Neuron (in vitro differentiated cells): ENCODE results near the gene IFRD1.

ENCODE experiments used
- H2AFZ ChIP-seq: one replicate; pipeline ENCODE4 v1.6.1; 2013; ENCODE audit warnings: low read depth, mild to moderate bottlenecking, inconsistent platforms, low read length, moderate library complexity
- H3K27me3 ChIP-seq: one replicate; pipeline ENCODE4 v1.6.1; 2013; ENCODE audit warnings: low read length; ENCODE audit not compliant: insufficient read depth
- H3K36me3 ChIP-seq: one replicate; pipeline ENCODE4 v1.6.1; 2013; ENCODE audit warnings: low read length; ENCODE audit not compliant: insufficient read depth
- H3K4me1 ChIP-seq: one replicate; pipeline ENCODE4 v1.6.1; 2013; ENCODE audit warnings: low read length; ENCODE audit not compliant: insufficient read depth
- H3K4me3 ChIP-seq: 2 replicates; pipeline ENCODE4 v1.5.1; 2013; ENCODE audit warnings: mild to moderate bottlenecking, low read length, moderate library complexity
- H3K9me3 ChIP-seq: one replicate; pipeline ENCODE4 v1.6.1; 2013; ENCODE audit warnings: low read length

Gene IFRD1, protein sequence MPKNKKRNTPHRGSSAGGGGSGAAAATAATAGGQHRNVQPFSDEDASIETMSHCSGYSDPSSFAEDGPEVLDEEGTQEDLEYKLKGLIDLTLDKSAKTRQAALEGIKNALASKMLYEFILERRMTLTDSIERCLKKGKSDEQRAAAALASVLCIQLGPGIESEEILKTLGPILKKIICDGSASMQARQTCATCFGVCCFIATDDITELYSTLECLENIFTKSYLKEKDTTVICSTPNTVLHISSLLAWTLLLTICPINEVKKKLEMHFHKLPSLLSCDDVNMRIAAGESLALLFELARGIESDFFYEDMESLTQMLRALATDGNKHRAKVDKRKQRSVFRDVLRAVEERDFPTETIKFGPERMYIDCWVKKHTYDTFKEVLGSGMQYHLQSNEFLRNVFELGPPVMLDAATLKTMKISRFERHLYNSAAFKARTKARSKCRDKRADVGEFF

DNA sequence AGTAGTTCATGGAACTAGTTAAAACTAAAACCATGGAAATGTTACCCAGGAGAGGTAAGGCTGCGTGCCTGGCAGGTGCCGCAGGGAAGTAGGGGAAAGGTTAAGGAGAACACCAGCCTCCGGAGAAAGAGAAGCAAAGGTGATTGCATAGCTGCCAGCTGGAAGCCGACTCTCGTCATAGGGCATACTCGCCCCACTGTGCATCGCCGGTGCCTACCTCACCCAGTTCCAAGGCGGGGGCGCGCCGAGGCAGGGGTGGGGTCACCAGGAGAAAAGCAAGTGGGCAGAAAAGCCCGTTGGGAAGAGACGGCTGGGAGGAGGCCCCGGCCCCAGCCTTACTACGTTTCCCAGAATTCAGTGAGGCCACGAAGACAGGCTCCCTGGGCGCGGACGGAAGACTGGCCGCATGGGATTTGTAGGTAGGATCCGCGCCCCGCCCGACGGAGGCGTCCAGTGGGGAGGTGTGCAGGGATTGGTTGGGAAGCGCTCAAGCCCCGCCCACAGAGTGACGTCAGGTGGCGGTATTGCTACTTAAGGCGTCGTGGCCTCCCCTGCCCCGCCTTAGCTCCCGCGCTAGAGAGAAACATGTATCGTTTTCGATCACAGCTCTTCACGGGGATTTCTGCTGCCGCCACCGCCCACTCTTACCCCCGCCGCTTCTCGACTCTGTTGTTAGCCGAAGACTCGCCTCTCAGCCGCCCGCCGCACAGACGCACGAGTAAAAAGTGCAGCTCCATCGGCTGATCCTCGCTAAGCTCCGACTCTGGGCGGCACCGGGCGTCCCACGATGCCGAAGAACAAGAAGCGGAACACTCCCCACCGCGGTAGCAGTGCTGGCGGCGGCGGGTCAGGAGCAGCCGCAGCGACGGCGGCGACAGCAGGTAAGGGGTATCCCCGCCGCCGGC, at the start of gene IFRD1:
Gene IFRD1 (plus strand): TSS at position 559 of the 905 bp plus-strand sequence. CDS start 229 bp downstream, at position 788.
- H3K9me3 ChIP-seq = no peaks in the 10 kb centered on the region
- H3K36me3 ChIP-seq = no peaks in the 10 kb centered on the region
- H3K4me3 ChIP-seq = peak within 1 kb of the TSS; percentile 93
- H3K27me3 ChIP-seq = no peaks in the 10 kb centered on the region
- peak within 1 kb of the TSS; percentile 86 for H2AFZ ChIP-seq
- peaks cover 24% of the 10 kb centered on the region for H3K4me1 ChIP-seq

- Histone ChIP-seq H3K4me3 (no peak overlapping the region), H3K36me3 (no peaks in the 10 kb centered on the region), H3K4me1 (no peaks in the 10 kb centered on the region), H3K27me3 (no peaks in the 10 kb centered on the region), H2AFZ (no peak overlapping the region), H3K9me3 (no peaks in the 10 kb centered on the region)
These were observed 45.9 kb upstream of the IFRD1 start for GRCh38 chr7:112404321-112404720.

DNA sequence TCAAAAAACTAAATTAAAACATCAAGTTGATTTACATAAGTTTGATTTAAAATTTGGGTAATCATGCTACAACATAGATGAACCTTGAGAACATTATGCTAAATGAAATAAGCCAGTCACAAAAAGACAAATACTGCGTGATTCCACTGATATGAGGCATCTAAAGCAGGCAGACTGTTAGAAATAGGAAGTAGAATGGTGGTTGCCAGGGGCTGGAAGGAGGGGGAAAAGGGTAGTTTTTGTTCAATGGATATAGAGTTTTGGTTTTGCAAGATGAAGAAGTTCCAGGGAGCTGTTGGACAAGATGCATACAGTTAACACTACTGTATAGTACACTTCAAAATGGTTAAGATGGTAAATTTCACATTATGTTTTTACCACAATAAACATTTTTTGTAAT, 45.0 kb upstream of the IFRD1 start:
- H3K4me3 ChIP-seq = no peak overlapping the region
- H3K9me3 ChIP-seq = no peaks in the 10 kb centered on the region
- no peaks in the 10 kb centered on the region for H3K4me1 ChIP-seq
- H2AFZ ChIP-seq = no peak overlapping the region
- no peaks in the 10 kb centered on the region for H3K27me3 ChIP-seq
- no peaks in the 10 kb centered on the region for H3K36me3 ChIP-seq

- no peaks in the 10 kb centered on the region for H3K9me3 ChIP-seq
- no peak overlapping the region for H3K4me3 ChIP-seq
- H3K27me3 ChIP-seq = no peaks in the 10 kb centered on the region
- no peaks in the 10 kb centered on the region for H3K36me3 ChIP-seq
- no peaks in the 10 kb centered on the region for H3K4me1 ChIP-seq
- no peak overlapping the region for H2AFZ ChIP-seq
These were observed 43.0 kb upstream of the IFRD1 start for GRCh38 chr7:112407261-112407660.

GRCh38 chr7:112410092-112410491, 40.2 kb upstream of the IFRD1 start:
- Histone ChIP-seq H3K9me3 (no peaks in the 10 kb centered on the region), H3K4me1 (no peaks in the 10 kb centered on the region), H3K4me3 (no peak overlapping the region), H3K27me3 (no peaks in the 10 kb centered on the region), H3K36me3 (no peaks in the 10 kb centered on the region), H2AFZ (no peak overlapping the region)

DNA sequence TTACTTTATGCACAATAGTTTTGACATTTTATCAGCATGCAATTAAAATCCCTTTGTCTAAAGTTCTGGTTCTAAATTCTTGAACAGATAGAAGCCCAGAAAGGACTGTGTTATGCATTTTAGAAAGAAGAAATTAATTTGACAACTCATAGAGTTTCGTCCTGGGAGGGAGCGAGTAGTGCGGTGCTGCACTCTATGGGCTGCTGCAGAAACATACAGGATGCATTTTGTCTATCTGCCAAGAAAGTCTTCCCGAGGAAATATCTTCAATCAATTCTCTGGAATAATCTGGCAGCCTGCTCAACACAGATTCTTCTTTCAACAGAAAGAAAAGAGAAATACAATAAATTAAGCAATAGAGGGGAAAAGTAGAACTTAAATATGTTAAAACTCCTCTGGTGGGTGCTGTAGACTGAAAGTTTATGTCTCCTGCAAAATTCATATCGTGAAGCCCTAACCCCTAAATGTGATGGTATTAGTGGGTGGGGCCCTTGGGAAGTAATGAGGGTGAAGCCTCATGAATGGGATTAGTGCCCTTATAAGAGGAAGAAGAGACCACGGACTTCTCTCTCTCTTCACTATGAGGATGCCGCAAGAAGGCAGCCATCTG, 39.0 kb upstream of the IFRD1 start:
- no peaks in the 10 kb centered on the region for H3K36me3 ChIP-seq
- no peak overlapping the region for H2AFZ ChIP-seq
- H3K9me3 ChIP-seq = no peaks in the 10 kb centered on the region
- no peak overlapping the region for H3K4me3 ChIP-seq
- H3K27me3 ChIP-seq = no peaks in the 10 kb centered on the region
- H3K4me1 ChIP-seq = no peaks in the 10 kb centered on the region

DNA sequence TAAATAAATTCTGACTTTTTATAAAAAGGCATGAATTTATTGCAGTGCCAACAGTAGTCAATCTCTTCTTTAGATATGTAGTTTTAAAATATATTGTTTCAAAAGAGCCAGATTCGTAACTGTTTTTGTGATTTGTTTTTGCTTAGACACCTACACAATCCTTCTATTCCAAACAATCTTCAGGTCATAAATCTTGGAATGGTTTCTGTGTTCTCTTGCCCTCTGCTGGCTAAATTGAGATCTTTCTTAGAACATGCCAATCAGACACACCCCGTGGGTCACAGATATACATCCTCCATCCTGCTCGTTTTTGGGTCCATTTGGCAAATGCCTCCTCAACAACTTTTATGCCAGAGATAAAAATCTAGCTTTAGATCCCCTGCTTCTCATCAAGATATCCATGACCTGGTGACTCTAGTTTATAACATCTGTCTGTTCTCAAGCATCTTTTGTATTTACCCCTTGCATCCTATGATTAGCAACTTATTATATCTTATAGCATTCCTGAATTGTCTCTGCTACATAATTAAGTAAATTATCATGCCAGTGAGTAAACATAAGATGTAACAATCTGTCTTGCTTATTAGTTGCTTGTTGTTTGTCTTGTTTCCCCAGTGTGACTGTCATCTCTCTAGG, 35.3 kb upstream of the IFRD1 start:
- Histone ChIP-seq H3K4me1 (peaks cover 5% of the 10 kb centered on the region), H3K9me3 (no peaks in the 10 kb centered on the region), H3K36me3 (no peaks in the 10 kb centered on the region), H3K4me3 (no peak overlapping the region), H2AFZ (no peak overlapping the region), H3K27me3 (no peaks in the 10 kb centered on the region)

DNA sequence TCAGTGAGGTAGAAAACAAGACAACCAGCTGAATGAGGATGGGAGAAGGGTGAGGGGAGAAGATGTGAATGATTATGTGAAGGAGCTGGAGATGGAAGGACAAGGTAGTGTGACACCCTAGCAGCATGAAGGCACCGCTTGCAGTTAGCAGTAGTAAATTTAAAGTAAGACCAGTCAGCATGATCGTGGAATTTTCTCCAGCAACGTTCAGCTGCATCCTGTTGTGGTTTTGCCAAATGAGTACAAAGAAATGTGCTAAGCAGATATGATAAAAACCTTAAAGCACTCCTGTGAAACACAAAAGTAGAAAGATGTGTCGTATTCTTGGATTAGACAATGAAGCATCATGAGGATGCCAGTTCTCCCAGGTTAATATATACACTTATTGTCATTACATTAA, 34.1 kb upstream of the IFRD1 start:
- no peaks in the 10 kb centered on the region for H3K27me3 ChIP-seq
- no peak overlapping the region for H2AFZ ChIP-seq
- H3K36me3 ChIP-seq = no peaks in the 10 kb centered on the region
- peaks cover 13% of the 10 kb centered on the region for H3K4me1 ChIP-seq
- H3K4me3 ChIP-seq = no peak overlapping the region
- no peaks in the 10 kb centered on the region for H3K9me3 ChIP-seq

- Histone ChIP-seq H3K36me3 (no peaks in the 10 kb centered on the region), H2AFZ (no peak overlapping the region), H3K9me3 (no peaks in the 10 kb centered on the region), H3K4me3 (no peak overlapping the region), H3K27me3 (no peaks in the 10 kb centered on the region), H3K4me1 (peaks cover 34% of the 10 kb centered on the region)
These were observed 30.6 kb upstream of the IFRD1 start for GRCh38 chr7:112419543-112420130.

- Histone ChIP-seq H3K36me3 (no peaks in the 10 kb centered on the region), H3K4me3 (peak overlapping the region; percentile 12), H3K27me3 (no peaks in the 10 kb centered on the region), H3K9me3 (no peaks in the 10 kb centered on the region), H3K4me1 (peaks cover 34% of the 10 kb centered on the region), H2AFZ (peak overlapping the region; percentile 76)
These were observed 29.9 kb upstream of the IFRD1 start for GRCh38 chr7:112420236-112420861.

- Histone ChIP-seq H3K4me3 (no peak overlapping the region), H2AFZ (no peak overlapping the region), H3K9me3 (no peaks in the 10 kb centered on the region), H3K36me3 (no peaks in the 10 kb centered on the region), H3K4me1 (peaks cover 34% of the 10 kb centered on the region), H3K27me3 (no peaks in the 10 kb centered on the region)
These were observed 28.4 kb upstream of the IFRD1 start for GRCh38 chr7:112421666-112422486.
